HCT116 (cell line): ENCODE results near the gene EPHB3.

Source experiments
- EZH2 ChIP-seq: fragments of 200-600 bp; sonication (generic); IDR thresholded peaks from 2 replicates; pipeline ENCODE4 v1.6.1; 2017; ENCODE audit warnings: antibody characterized with exemption, mixed run types
- EZH2phosphoT487 ChIP-seq: fragments of 200-600 bp; IDR thresholded peaks from 2 replicates; pipeline ENCODE4 v1.6.1; 2018; ENCODE audit warnings: antibody characterized with exemption, borderline replicate concordance
- POLR2A ChIP-seq: IDR thresholded peaks from 2 replicates; pipeline ENCODE4 v1.7.0; 2011; ENCODE audit warnings: borderline replicate concordance; ENCODE audit not compliant: insufficient read depth, insufficient read length; ENCODE audit errors: extremely low read depth
- POLR2AphosphoS5 ChIP-seq: IDR thresholded peaks from 2 replicates; pipeline ENCODE4 v1.6.1; 2011; ENCODE audit warnings: mild to moderate bottlenecking, low read depth, low read length, moderate library complexity
- RAD21 ChIP-seq: IDR thresholded peaks from 2 replicates; pipeline ENCODE4 v1.6.1; 2012; ENCODE audit warnings: low read depth, mild to moderate bottlenecking
- SIN3A ChIP-seq: IDR thresholded peaks from 2 replicates; pipeline ENCODE4 v1.6.1; 2012; ENCODE audit warnings: low read depth
- TCF7L2 ChIP-seq: IDR thresholded peaks from 2 replicates; pipeline ENCODE4 v1.7.0; 2011; ENCODE audit warnings: borderline replicate concordance, inconsistent platforms; ENCODE audit not compliant: insufficient read depth, insufficient read length; ENCODE audit errors: extremely low read depth
- TF ChIP-seq, protein P1 (sequence below): IDR thresholded peaks from 2 replicates; pipeline ENCODE4 v1.6.1; 2012
- TF ChIP-seq, protein P2 (sequence below), 3 experiments: fragments of 200-600 bp in 1 of 3; sonication (generic) in 1 of 3; IDR thresholded peaks in 2 of 3; conservative IDR thresholded peaks in 1 of 3; 2 replicates each; pipeline ENCODE4 v1.5.1; 2012 to 2017; ENCODE audit warnings: low read depth in 2 of 3, low read length in 2 of 3, antibody characterized with exemption in 1 of 3, borderline replicate concordance in 1 of 3, control low read depth in 1 of 3, mild to moderate bottlenecking in 1 of 3, mixed read lengths in 1 of 3, mixed run types in 1 of 3, moderate library complexity in 1 of 3; ENCODE audit not compliant: insufficient read depth in 1 of 3

- TF ChIP-seq POLR2A (no peak), RAD21 (no peak), SIN3A (no peak), POLR2AphosphoS5 (no peak), TCF7L2 (no peak), EZH2 (no peak), EZH2phosphoT487 (no peak)
- TF ChIP-seq, protein P1, sequence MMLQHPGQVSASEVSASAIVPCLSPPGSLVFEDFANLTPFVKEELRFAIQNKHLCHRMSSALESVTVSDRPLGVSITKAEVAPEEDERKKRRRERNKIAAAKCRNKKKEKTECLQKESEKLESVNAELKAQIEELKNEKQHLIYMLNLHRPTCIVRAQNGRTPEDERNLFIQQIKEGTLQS = no peak
- TF ChIP-seq, protein P2, sequence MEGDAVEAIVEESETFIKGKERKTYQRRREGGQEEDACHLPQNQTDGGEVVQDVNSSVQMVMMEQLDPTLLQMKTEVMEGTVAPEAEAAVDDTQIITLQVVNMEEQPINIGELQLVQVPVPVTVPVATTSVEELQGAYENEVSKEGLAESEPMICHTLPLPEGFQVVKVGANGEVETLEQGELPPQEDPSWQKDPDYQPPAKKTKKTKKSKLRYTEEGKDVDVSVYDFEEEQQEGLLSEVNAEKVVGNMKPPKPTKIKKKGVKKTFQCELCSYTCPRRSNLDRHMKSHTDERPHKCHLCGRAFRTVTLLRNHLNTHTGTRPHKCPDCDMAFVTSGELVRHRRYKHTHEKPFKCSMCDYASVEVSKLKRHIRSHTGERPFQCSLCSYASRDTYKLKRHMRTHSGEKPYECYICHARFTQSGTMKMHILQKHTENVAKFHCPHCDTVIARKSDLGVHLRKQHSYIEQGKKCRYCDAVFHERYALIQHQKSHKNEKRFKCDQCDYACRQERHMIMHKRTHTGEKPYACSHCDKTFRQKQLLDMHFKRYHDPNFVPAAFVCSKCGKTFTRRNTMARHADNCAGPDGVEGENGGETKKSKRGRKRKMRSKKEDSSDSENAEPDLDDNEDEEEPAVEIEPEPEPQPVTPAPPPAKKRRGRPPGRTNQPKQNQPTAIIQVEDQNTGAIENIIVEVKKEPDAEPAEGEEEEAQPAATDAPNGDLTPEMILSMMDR (IDR thresholded peaks at IDR 0.05 in 2 of 3, conservative IDR thresholded peaks at IDR 0.05 in 1 of 3; ENCODE audit: borderline replicate concordance in 1 of 3, insufficient read depth in 1 of 3, low read depth in 2 of 3, low read length in 2 of 3) = no peak
Measured at GRCh38 chr3:184560531-184560930, 1.1 kb upstream of the EPHB3 start.
